T-helper 9 cell (primary cell): Measurements from ENCODE around the gene GABBR1.

Source experiments
- DNase-seq: peaks from one replicate; pipeline ENCODE4 v3.0.0-alpha.2; 2020

Gene GABBR1

GRCh38 chr6:29524044-29524443 lies 108.9 kb downstream of the GABBR1 start:
- DNase-seq: no peak

GRCh38 chr6:29522227-29522626 lies 110.8 kb downstream of the GABBR1 start:
- DNase-seq: no peak

GRCh38 chr6:29521006-29521680 lies 111.8 kb downstream of the GABBR1 start:
- DNase-seq: no peak

GRCh38 chr6:29520232-29520631 lies 112.8 kb downstream of the GABBR1 start:
- DNase-seq: no peak

- DNase-seq: no peak
Observed at GRCh38 chr6:29519291-29520010, 113.5 kb downstream of the GABBR1 start.

GRCh38 chr6:29517728-29518440 lies 115.1 kb downstream of the GABBR1 start:
- DNase-seq: no peak

- no peak for DNase-seq
Observed at GRCh38 chr6:29517245-29517644, 115.7 kb downstream of the GABBR1 start.

GRCh38 chr6:29516108-29516507 lies 116.9 kb downstream of the GABBR1 start:
- no peak for DNase-seq

GRCh38 chr6:29510746-29511300 lies 122.2 kb downstream of the GABBR1 start:
- DNase-seq: no peak

GRCh38 chr6:29510202-29510601 lies 122.8 kb downstream of the GABBR1 start:
- DNase-seq: no peak
